ENCODE results near the gene EPS8.

DNA sequence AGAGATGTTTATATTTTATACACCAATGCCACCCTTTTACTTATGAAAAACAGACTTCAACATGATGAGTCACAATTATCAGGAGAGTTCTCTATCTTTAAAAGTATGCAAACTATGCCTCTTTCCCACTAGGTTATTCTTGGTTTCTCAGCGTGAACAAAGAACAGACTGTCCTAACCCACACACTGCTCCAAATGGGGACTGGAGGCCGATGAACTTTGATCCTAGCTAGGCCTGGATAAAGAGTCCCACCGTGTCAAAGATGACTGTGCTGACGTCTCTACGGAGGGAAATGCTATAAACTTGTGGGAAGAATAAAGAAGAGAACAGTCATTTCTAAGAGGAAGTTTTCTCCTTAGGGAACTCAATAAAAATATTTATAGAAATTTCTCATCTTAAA lies 160.1 kb downstream of the EPS8 start:
- TF ChIP-seq, protein P1, sequence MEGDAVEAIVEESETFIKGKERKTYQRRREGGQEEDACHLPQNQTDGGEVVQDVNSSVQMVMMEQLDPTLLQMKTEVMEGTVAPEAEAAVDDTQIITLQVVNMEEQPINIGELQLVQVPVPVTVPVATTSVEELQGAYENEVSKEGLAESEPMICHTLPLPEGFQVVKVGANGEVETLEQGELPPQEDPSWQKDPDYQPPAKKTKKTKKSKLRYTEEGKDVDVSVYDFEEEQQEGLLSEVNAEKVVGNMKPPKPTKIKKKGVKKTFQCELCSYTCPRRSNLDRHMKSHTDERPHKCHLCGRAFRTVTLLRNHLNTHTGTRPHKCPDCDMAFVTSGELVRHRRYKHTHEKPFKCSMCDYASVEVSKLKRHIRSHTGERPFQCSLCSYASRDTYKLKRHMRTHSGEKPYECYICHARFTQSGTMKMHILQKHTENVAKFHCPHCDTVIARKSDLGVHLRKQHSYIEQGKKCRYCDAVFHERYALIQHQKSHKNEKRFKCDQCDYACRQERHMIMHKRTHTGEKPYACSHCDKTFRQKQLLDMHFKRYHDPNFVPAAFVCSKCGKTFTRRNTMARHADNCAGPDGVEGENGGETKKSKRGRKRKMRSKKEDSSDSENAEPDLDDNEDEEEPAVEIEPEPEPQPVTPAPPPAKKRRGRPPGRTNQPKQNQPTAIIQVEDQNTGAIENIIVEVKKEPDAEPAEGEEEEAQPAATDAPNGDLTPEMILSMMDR (IDR thresholded peaks at IDR 0.05; ENCODE audit: low read length): no peak
- no peak for TF ChIP-seq EZH2 (IDR thresholded peaks at IDR 0.05; ENCODE audit: borderline replicate concordance, low read length)

Measured in OCI-LY1 (cell line).